GM12878 (cell line): ENCODE measurements around the gene EYA2. TPM values are rescaled to one million over a fixed set of nuclear protein-coding genes. Genes with fewer than 3 reads are reported as not detected.

Source experiments
- ATAC-seq: fragments of 200-7000 bp; cut with Tn5 transposase; 3 replicates; pipeline ENCODE4 v1.9.1; 2020; ENCODE audit warnings: mild to moderate bottlenecking, moderate library complexity
- BruUV-seq: library from RNA; stranded (reverse); fragments of 400-500 nt; replicated peaks from 2 replicates; lab custom pipeline; 2021; lab: Mats Ljungman, UMichigan
- CTCF ChIA-PET: fragments of 300-600 bp; sonication (Branson Sonifier 250); formaldehyde crosslinking; extraction: SDS; loops from one replicate; lab custom pipeline; 2021; ENCODE audit warnings: inconsistent platforms; lab: Yijun Ruan, JAX
- POLR2A ChIA-PET: fragments of 350-600 bp; formaldehyde crosslinking; extraction: SDS; loops from one replicate; lab custom pipeline; 2021; ENCODE audit warnings: inconsistent platforms; lab: Charles Lee
- RAD21 ChIA-PET: fragments of 300-600 bp; sonication (Branson Sonifier 250); formaldehyde crosslinking; loops from one replicate; lab custom pipeline; 2023; ENCODE audit warnings: antibody characterized with exemption; ENCODE audit not compliant: unreplicated experiment; lab: Charles Lee
- SMC1A ChIA-PET: fragments of 300-600 bp; sonication (Branson Sonifier 250); formaldehyde crosslinking; loops from one replicate; lab custom pipeline; 2023; ENCODE audit not compliant: unreplicated experiment, uncharacterized antibody; lab: Charles Lee
- DNase-seq: peaks from one replicate; pipeline ENCODE4 v3.0.0-alpha.2; 2011; ENCODE audit warnings: low read depth, low spot score
- FAIRE-seq: peaks from 3 replicates; lab custom pipeline; 2011; peaks lifted over from hg19 to GRCh38; lab: Jason Lieb, UNC
- H2AFZ ChIP-seq: 2 replicates; pipeline ENCODE4 v1.6.0; 2011; ENCODE audit warnings: low read depth, low read length, control low read depth; ENCODE audit not compliant: control insufficient read depth
- H3K27ac ChIP-seq: 2 replicates; pipeline ENCODE4 v1.5.1; 2011; ENCODE audit warnings: control low read depth; ENCODE audit not compliant: control insufficient read depth, insufficient read depth
- H3K27me3 ChIP-seq, 2 experiments: replicated peaks in 1 of 2; 2 replicates each; pipeline versions ENCODE4 v1.6.0 to v1.6.1; 2011; ENCODE audit warnings: low read length in 1 of 2; ENCODE audit not compliant: control insufficient read depth in 2 of 2, insufficient read depth in 2 of 2
- H3K36me3 ChIP-seq, 2 experiments: 2 replicates each; pipeline ENCODE4 v1.5.1; 2011; ENCODE audit warnings: low read length in 1 of 2; ENCODE audit not compliant: control insufficient read depth in 2 of 2, insufficient read depth in 2 of 2
- H3K4me1 ChIP-seq: 2 replicates; pipeline ENCODE4 v1.6.1; 2011; ENCODE audit warnings: mild to moderate bottlenecking, low read length, moderate library complexity, mixed read lengths; ENCODE audit not compliant: control insufficient read depth, insufficient read depth
- H3K4me2 ChIP-seq: 2 replicates; pipeline ENCODE4 v1.6.0; 2011; ENCODE audit warnings: control low read depth; ENCODE audit not compliant: control insufficient read depth, insufficient read depth
- H3K4me3 ChIP-seq: fragments of 200-600 bp; sonication (generic); 2 replicates; pipeline ENCODE4 v1.5.1; 2016
- H3K79me2 ChIP-seq: 2 replicates; pipeline ENCODE4 v1.6.0; 2011; ENCODE audit warnings: low read length; ENCODE audit not compliant: control insufficient read depth, insufficient read depth
- H3K9ac ChIP-seq: 2 replicates; pipeline ENCODE4 v1.8.0; 2011; ENCODE audit warnings: low read length, control low read depth, mixed read lengths; ENCODE audit not compliant: control insufficient read depth, insufficient read depth
- H3K9me3 ChIP-seq: replicated peaks from 3 replicates; pipeline ENCODE4 v1.5.1; 2011; ENCODE audit warnings: mild to moderate bottlenecking, low read length; ENCODE audit not compliant: control insufficient read depth, insufficient read depth
- H4K20me1 ChIP-seq: 2 replicates; pipeline ENCODE4 v1.6.0; 2011; ENCODE audit not compliant: control insufficient read depth, insufficient read depth
- CHD2 ChIP-seq: IDR thresholded peaks from 2 replicates; pipeline ENCODE4 v1.6.1; 2011; ENCODE audit warnings: low read depth, low read length, improper control_type of control experiment, borderline replicate concordance
- CREM ChIP-seq: IDR thresholded peaks from 2 replicates; pipeline ENCODE4 v1.6.1; 2014; ENCODE audit warnings: antibody characterized with exemption, low read depth
- FOS ChIP-seq: IDR thresholded peaks from 3 replicates; pipeline ENCODE4 v1.6.1; 2011; ENCODE audit warnings: borderline replicate concordance; ENCODE audit not compliant: insufficient read length; ENCODE audit errors: extremely low read depth
- FOXM1 ChIP-seq: IDR thresholded peaks from 2 replicates; pipeline ENCODE4 v1.6.1; 2012; ENCODE audit warnings: low read depth, mild to moderate bottlenecking, inconsistent platforms, low read length, moderate library complexity
- HDAC2 ChIP-seq: fragments of 200-600 bp; sonication (generic); IDR thresholded peaks from 2 replicates; pipeline ENCODE4 v1.6.1; 2017
- MTA3 ChIP-seq: IDR thresholded peaks from 2 replicates; pipeline ENCODE4 v1.6.1; 2012; ENCODE audit warnings: low read length, inconsistent platforms, borderline replicate concordance
- POLR2AphosphoS2 ChIP-seq: IDR thresholded peaks from 2 replicates; pipeline ENCODE4 v1.6.1; 2011; ENCODE audit warnings: low read depth, mild to moderate bottlenecking, low read length, improper control_type of control experiment, moderate library complexity
- PRDM15 ChIP-seq: fragments of 450-650 bp; formaldehyde crosslinking; IDR thresholded peaks from 2 replicates; pipeline ENCODE4 v1.4.0; 2020; ENCODE audit warnings: mild to moderate bottlenecking, moderate library complexity
- RBBP5 ChIP-seq: fragments of 200-600 bp; sonication (generic); conservative IDR thresholded peaks from 2 replicates; pipeline ENCODE4 v1.6.1; 2016
- SPI1 ChIP-seq: IDR thresholded peaks from 2 replicates; pipeline ENCODE4 v1.6.1; 2011; ENCODE audit warnings: low read depth, mild to moderate bottlenecking, low read length, moderate library complexity, borderline replicate concordance; ENCODE audit not compliant: insufficient read depth
- TCF12 ChIP-seq: IDR thresholded peaks from 2 replicates; pipeline ENCODE4 v1.6.1; 2011; ENCODE audit warnings: low read depth, mild to moderate bottlenecking, low read length
- WRNIP1 ChIP-seq: IDR thresholded peaks from 2 replicates; pipeline ENCODE4 v1.6.1; 2011; ENCODE audit warnings: low read depth, low read length, improper control_type of control experiment, borderline replicate concordance
- ZBTB4 ChIP-seq: fragments of 450-650 bp; formaldehyde crosslinking; IDR thresholded peaks from 2 replicates; pipeline ENCODE4 v1.4.0; 2022; ENCODE audit warnings: mild to moderate bottlenecking, moderate library complexity
- ZSCAN29 ChIP-seq: fragments of 450-650 bp; IDR thresholded peaks from 2 replicates; pipeline ENCODE4 v1.6.1; 2017; ENCODE audit warnings: mild to moderate bottlenecking, moderate library complexity
- WGBS: methylation state at CpG from one replicate; pipeline ENCODE4 v1.1.6; 2016; ENCODE audit warnings: low lambda C conversion rate; ENCODE audit not compliant: insufficient replicate concordance, insufficient coverage; ENCODE audit errors: missing lambda C conversion rate; 5-methylcytosine and 5-hydroxymethylcytosine counted together
- in situ Hi-C: fragments of 300-500 bp; cut with MboI; formaldehyde crosslinking; loops from 9 replicates; pipeline ENCODE4 v1.14.3; 2018; ENCODE audit warnings: mixed read lengths
- intact Hi-C: fragments of 100-400 bp; cut with micrococcal nuclease; formaldehyde crosslinking; loops from one replicate; pipeline ENCODE4 v1.14.2; 2022; ENCODE audit not compliant: unreplicated experiment
- polyA plus RNA-seq, 11 experiments: library from polyadenylated mRNA; depleted of rRNA in 4 of 11; unstranded in 6 of 11; stranded (reverse) in 5 of 11; fragments of >200 nt; fragmentation: Nextera tagmentation in 4 of 11; fragmentation: Illumina TruSeq in 1 of 11; extraction: Ambion mirVana in 4 of 11; extraction: Trizol in 1 of 11; gene quantifications; 1 replicate in 1 of 11; 2 replicates in 10 of 11; pipeline versions ENCODE4 v1.2.1 to v1.2.3, GENCODE V29; 2011 to 2016; ENCODE audit warnings: inconsistent platforms in 2 of 11, missing spikeins in 2 of 11, low read depth in 1 of 11
- total RNA-seq, 4 experiments: library from RNA; depleted of rRNA in 3 of 4; stranded (reverse); fragments of >200 nt in 3 of 4; fragmentation: Illumina TruSeq in 1 of 4; extraction: Trizol in 1 of 4; gene quantifications; 2 replicates each; pipeline versions ENCODE4 v1.2.1 to v1.2.3, GENCODE V29; 2013 to 2021

The EYA2 gene
- total and polyA plus RNA-seq, 10 of the 15 experiments (the other 5 are each of a cell fraction or from before 2014, with no cell fraction given): 0.20 TPM; not detected in 9

GRCh38 chr20:47086316-47086715, 191.7 kb downstream of the EYA2 start (continued):
- no peak for TF ChIP-seq ZBTB4
- TF ChIP-seq FOXM1: no peak
- no peak for TF ChIP-seq ZSCAN29
- no peak for TF ChIP-seq MTA3
- no peak for TF ChIP-seq HDAC2

GRCh38 chr20:47088335-47088734, 193.7 kb downstream of the EYA2 start:
- FAIRE-seq (no peak), DNase-seq (no peak), ATAC-seq (no peak)
- POLR2A ChIA-PET: no interaction called here
- no peak overlapping the region for H3K9ac ChIP-seq
- SMC1A ChIA-PET: no interaction called here
- H3K4me2 ChIP-seq: no peak overlapping the region
- no peak overlapping the region for H3K27ac ChIP-seq
- H3K27me3 ChIP-seq: no peaks in the 10 kb centered on the region; a peak in 1 of 4 replicates
- H3K9me3 ChIP-seq: no peaks in the 10 kb centered on the region
- no peaks in the 10 kb centered on the region for H3K36me3 ChIP-seq
- CTCF ChIA-PET: no interaction called here
- H3K4me3 ChIP-seq: no peak overlapping the region
- WGBS: 64% methylated on average over 7 of the region's 7 CpGs
- no peak overlapping the region for H2AFZ ChIP-seq
- RAD21 ChIA-PET: no interaction called here
- TF ChIP-seq PRDM15 (CRISPR knock-in tag) (no peak), WRNIP1 (no peak), CHD2 (no peak), CREM (no peak), TCF12 (no peak), POLR2AphosphoS2 (no peak), SPI1 (no peak), FOS (no peak), RBBP5 (no peak)
- no peaks in the 10 kb centered on the region for H3K79me2 ChIP-seq
- intact Hi-C loops (no loop called here), in situ Hi-C loops (no loop called here)
- H4K20me1 ChIP-seq: no peaks in the 10 kb centered on the region
- no peaks in the 10 kb centered on the region for H3K4me1 ChIP-seq
- BruUV-seq: no TSS peak
